Chondrocyte (in vitro differentiated cells): ENCODE results near the gene WIPF2. TPM values are rescaled to one million over a fixed set of nuclear protein-coding genes. Genes with fewer than 3 reads are reported as not detected.
A peak's percentile ranks its signal among the peaks of the same experiment; 100 is the strongest.
"Not testable (repeated sequence)": the region's sequence is repeated elsewhere in the genome, so short reads cannot be mapped to it uniquely, and the experiment has no call there.

Experiments used
- DNase-seq: peaks from one replicate; pipeline ENCODE4 v3.0.0; 2021; ENCODE audit warnings: mixed read lengths, low spot score
- H3K27ac Mint-ChIP-seq: one replicate; pipeline ENCODE4 v1.8.0; 2021; ENCODE audit warnings: mild to moderate bottlenecking, moderate library complexity, mixed read lengths; ENCODE audit not compliant: unreplicated experiment
- H3K27me3 Mint-ChIP-seq: 2 replicates; pipeline ENCODE4 v1.8.0; 2021; ENCODE audit warnings: low read depth, mixed read lengths
- H3K36me3 Mint-ChIP-seq: 2 replicates; pipeline ENCODE4 v1.8.0; 2021; ENCODE audit warnings: low read depth, mixed read lengths
- H3K4me1 Mint-ChIP-seq: 2 replicates; pipeline ENCODE4 v1.8.0; 2021; ENCODE audit warnings: low read depth, mild to moderate bottlenecking, mixed read lengths
- H3K4me3 Mint-ChIP-seq: one replicate; pipeline ENCODE4 v1.8.0; 2021; ENCODE audit warnings: mild to moderate bottlenecking, moderate library complexity, mixed read lengths; ENCODE audit not compliant: unreplicated experiment
- H3K9me3 Mint-ChIP-seq: 2 replicates; pipeline ENCODE4 v1.8.0; 2021; ENCODE audit warnings: low read depth, mixed read lengths
- CTCF ChIP-seq: fragments of 200-600 bp; sonication (generic); IDR thresholded peaks from 2 replicates; pipeline ENCODE4 v1.5.0; 2021; ENCODE audit warnings: antibody characterized with exemption, mild to moderate bottlenecking, moderate library complexity
- total RNA-seq: library from RNA; stranded (reverse); gene quantifications from 3 replicates; pipeline ENCODE4 v1.2.1, GENCODE V29; 2021

WIPF2 gene
- total RNA-seq, 1 donor from 2014 or later: 28.3 TPM

- no peaks in the 10 kb centered on the region for H3K27me3 Mint-ChIP-seq
- peaks cover 12% of the 10 kb centered on the region for H3K4me1 Mint-ChIP-seq
- H3K36me3 Mint-ChIP-seq: peaks cover 5% of the 10 kb centered on the region
- peak overlapping the region; percentile 79 for H3K27ac Mint-ChIP-seq
- TF ChIP-seq CTCF: peak; percentile 88
- no peaks in the 10 kb centered on the region for H3K9me3 Mint-ChIP-seq
- peak overlapping the region; percentile 88 for H3K4me3 Mint-ChIP-seq
- no peak for DNase-seq
These were observed 27.6 kb upstream of the WIPF2 start for GRCh38 chr17:40191237-40192208.

GRCh38 chr17:40192961-40193360 lies 26.1 kb upstream of the WIPF2 start:
- Mint-ChIP-seq H3K4me3 (no peak overlapping the region), H3K27ac (no peak overlapping the region), H3K4me1 (peaks cover 12% of the 10 kb centered on the region), H3K36me3 (peaks cover 2% of the 10 kb centered on the region), H3K9me3 (no peaks in the 10 kb centered on the region), H3K27me3 (no peaks in the 10 kb centered on the region)
- DNase-seq: no peak
- no peak for TF ChIP-seq CTCF

- Mint-ChIP-seq H3K27ac (no peak overlapping the region), H3K4me3 (no peak overlapping the region), H3K4me1 (peaks cover 12% of the 10 kb centered on the region), H3K27me3 (no peaks in the 10 kb centered on the region), H3K9me3 (no peaks in the 10 kb centered on the region), H3K36me3 (peaks cover 2% of the 10 kb centered on the region)
- no peak for TF ChIP-seq CTCF
- no peak for DNase-seq
These were observed 24.3 kb upstream of the WIPF2 start for GRCh38 chr17:40194821-40195220.

- no peaks in the 10 kb centered on the region for H3K27me3 Mint-ChIP-seq
These were observed 21.6 kb upstream of the WIPF2 start for GRCh38 chr17:40197550-40197949.

GRCh38 chr17:40197965-40198456 lies 21.1 kb upstream of the WIPF2 start:
- not testable (repeated sequence) for H3K27ac Mint-ChIP-seq

More at GRCh38 chr17:40197550-40197949, 21.6 kb upstream of the WIPF2 start:
- no peak overlapping the region for H3K4me3 Mint-ChIP-seq
- no peak for TF ChIP-seq CTCF
- H3K4me1 Mint-ChIP-seq: peaks cover 4% of the 10 kb centered on the region
- no peak for DNase-seq
- H3K9me3 Mint-ChIP-seq: no peaks in the 10 kb centered on the region
- H3K36me3 Mint-ChIP-seq: peaks cover 2% of the 10 kb centered on the region
- H3K27ac Mint-ChIP-seq: no peak overlapping the region

More at GRCh38 chr17:40197965-40198456, 21.1 kb upstream of the WIPF2 start:
- H3K36me3 Mint-ChIP-seq, H3K4me3 Mint-ChIP-seq, DNase-seq, H3K4me1 Mint-ChIP-seq, H3K27me3 Mint-ChIP-seq, H3K9me3 Mint-ChIP-seq: not testable (repeated sequence)
